KMS-11 (cell line): ENCODE data around the gene MOV10.
A peak's percentile ranks its signal among the peaks of the same experiment; 100 is the strongest.
"Not testable (repeated sequence)": the region's sequence is repeated elsewhere in the genome, so short reads cannot be mapped to it uniquely, and the experiment has no call there.

Experiments used
- H2AFZ ChIP-seq: fragments of 200-600 bp; sonication (generic); 2 replicates; pipeline ENCODE4 v1.6.1; 2016; ENCODE audit warnings: antibody characterized with exemption, mixed run types, low read depth
- H3K27ac ChIP-seq: fragments of 200-600 bp; sonication (generic); 2 replicates; pipeline ENCODE4 v1.6.1; 2016; ENCODE audit warnings: mild to moderate bottlenecking, mixed run types
- H3K27me3 ChIP-seq: fragments of 200-600 bp; sonication (generic); 2 replicates; pipeline ENCODE4 v1.6.1; 2017; ENCODE audit warnings: mild to moderate bottlenecking, low read depth, mixed run types, moderate library complexity; ENCODE audit not compliant: insufficient read depth
- H3K36me3 ChIP-seq: fragments of 200-600 bp; sonication (generic); 2 replicates; pipeline ENCODE4 v1.6.1; 2017; ENCODE audit warnings: mild to moderate bottlenecking, mixed run types; ENCODE audit not compliant: insufficient read depth
- H3K4me1 ChIP-seq: fragments of 200-600 bp; sonication (generic); 2 replicates; pipeline ENCODE4 v1.6.1; 2016; ENCODE audit warnings: mild to moderate bottlenecking, low read depth, mixed run types; ENCODE audit not compliant: poor library complexity, severe bottlenecking
- H3K4me2 ChIP-seq: fragments of 200-600 bp; sonication (generic); 2 replicates; pipeline ENCODE4 v1.7.0; 2016; ENCODE audit warnings: mild to moderate bottlenecking, mixed run types
- H3K4me3 ChIP-seq: fragments of 200-600 bp; sonication (generic); IDR thresholded peaks from 2 replicates; pipeline ENCODE4 v1.6.1; 2017; ENCODE audit warnings: low read depth, low read length, mixed read lengths; ENCODE audit not compliant: insufficient read depth
- H3K79me2 ChIP-seq: fragments of 200-600 bp; sonication (generic); 2 replicates; pipeline ENCODE4 v1.6.1; 2016; ENCODE audit warnings: low read depth, mixed run types; ENCODE audit not compliant: insufficient read depth
- H3K9ac ChIP-seq: fragments of 200-600 bp; sonication (generic); 2 replicates; pipeline ENCODE4 v1.6.1; 2016; ENCODE audit warnings: mild to moderate bottlenecking, mixed run types
- H4K20me1 ChIP-seq: fragments of 200-600 bp; sonication (generic); 2 replicates; pipeline ENCODE4 v1.6.1; 2016; ENCODE audit warnings: mild to moderate bottlenecking, mixed run types; ENCODE audit not compliant: insufficient read depth
- TF ChIP-seq, protein P1 (sequence below): fragments of 200-600 bp; sonication (generic); conservative IDR thresholded peaks from 2 replicates; pipeline ENCODE4 v1.6.1; 2017; ENCODE audit warnings: low read depth, mild to moderate bottlenecking, antibody characterized with exemption, low read length, moderate library complexity, mixed read lengths

The MOV10 gene

DNA sequence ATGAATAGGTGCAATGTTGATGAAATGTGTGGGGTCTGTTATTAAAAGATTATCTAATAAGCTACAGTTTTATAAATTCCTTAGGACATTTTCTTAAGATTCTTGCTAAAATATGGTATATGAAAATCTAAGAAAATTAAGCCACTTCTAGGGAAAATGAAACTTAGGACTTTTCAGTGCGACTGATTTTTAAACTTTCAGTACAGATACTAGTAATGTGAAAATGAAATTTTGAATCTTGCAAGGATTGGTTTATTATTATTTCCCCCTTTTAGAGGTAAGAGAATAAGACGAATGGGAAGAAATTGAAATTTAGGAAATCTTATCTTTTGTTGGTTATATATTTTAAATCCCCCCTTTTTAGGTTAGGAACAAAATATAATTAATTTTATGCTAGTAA, 38.4 kb upstream of the MOV10 start:
- Histone ChIP-seq H3K27me3 (no peaks in the 10 kb centered on the region), H2AFZ (no peak overlapping the region), H3K27ac (no peak overlapping the region), H3K4me2 (peak overlapping the region; percentile 42; the same call in 1 of the 2 replicates), H4K20me1 (peaks cover 30% of the 10 kb centered on the region), H3K4me1 (peaks cover 52% of the 10 kb centered on the region), H3K79me2 (peaks cover 81% of the 10 kb centered on the region), H3K9ac (no peak overlapping the region), H3K36me3 (no peaks in the 10 kb centered on the region), H3K4me3 (no peak overlapping the region)
- TF ChIP-seq, protein P1, sequence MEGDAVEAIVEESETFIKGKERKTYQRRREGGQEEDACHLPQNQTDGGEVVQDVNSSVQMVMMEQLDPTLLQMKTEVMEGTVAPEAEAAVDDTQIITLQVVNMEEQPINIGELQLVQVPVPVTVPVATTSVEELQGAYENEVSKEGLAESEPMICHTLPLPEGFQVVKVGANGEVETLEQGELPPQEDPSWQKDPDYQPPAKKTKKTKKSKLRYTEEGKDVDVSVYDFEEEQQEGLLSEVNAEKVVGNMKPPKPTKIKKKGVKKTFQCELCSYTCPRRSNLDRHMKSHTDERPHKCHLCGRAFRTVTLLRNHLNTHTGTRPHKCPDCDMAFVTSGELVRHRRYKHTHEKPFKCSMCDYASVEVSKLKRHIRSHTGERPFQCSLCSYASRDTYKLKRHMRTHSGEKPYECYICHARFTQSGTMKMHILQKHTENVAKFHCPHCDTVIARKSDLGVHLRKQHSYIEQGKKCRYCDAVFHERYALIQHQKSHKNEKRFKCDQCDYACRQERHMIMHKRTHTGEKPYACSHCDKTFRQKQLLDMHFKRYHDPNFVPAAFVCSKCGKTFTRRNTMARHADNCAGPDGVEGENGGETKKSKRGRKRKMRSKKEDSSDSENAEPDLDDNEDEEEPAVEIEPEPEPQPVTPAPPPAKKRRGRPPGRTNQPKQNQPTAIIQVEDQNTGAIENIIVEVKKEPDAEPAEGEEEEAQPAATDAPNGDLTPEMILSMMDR: no peak

DNA sequence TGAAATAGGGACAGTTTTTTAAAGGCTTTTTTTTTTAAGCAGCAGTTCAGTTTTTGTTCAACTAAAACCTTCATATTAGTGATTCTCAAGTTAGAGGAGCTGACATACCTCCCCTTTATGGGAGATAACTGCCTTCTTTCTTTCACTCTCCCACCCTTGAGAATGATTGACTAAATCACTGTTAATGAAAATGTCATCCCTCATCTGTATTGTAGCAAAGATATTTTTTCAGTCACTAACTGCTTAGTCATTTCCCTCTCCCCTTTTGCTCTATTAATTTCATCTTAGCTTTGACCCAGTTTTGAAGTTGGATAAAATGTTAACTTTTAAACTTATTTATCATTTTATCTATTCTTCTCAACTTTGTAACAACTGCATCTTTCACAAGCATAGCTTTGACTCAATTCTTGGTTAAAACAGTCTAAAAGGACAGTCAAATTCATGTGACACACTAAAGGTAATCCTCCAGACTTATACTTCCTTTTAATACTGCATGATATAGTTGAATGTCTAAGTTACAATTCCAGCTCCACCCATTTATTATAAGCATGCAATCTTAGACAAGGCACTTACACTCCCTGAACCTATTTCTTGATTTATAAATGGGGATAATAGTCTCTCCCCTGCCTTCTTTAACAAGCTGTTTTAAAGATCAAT, 37.7 kb upstream of the MOV10 start:
- Histone ChIP-seq H3K27me3 (no peaks in the 10 kb centered on the region), H3K4me1 (peaks cover 51% of the 10 kb centered on the region), H3K4me2 (no peak overlapping the region), H3K27ac (no peak overlapping the region; the same call in 1 of the 2 replicates), H3K9ac (no peak overlapping the region), H4K20me1 (peaks cover 30% of the 10 kb centered on the region), H3K4me3 (no peak overlapping the region), H2AFZ (no peak overlapping the region), H3K79me2 (peaks cover 79% of the 10 kb centered on the region), H3K36me3 (no peaks in the 10 kb centered on the region)
- TF ChIP-seq, protein P1: no peak

DNA sequence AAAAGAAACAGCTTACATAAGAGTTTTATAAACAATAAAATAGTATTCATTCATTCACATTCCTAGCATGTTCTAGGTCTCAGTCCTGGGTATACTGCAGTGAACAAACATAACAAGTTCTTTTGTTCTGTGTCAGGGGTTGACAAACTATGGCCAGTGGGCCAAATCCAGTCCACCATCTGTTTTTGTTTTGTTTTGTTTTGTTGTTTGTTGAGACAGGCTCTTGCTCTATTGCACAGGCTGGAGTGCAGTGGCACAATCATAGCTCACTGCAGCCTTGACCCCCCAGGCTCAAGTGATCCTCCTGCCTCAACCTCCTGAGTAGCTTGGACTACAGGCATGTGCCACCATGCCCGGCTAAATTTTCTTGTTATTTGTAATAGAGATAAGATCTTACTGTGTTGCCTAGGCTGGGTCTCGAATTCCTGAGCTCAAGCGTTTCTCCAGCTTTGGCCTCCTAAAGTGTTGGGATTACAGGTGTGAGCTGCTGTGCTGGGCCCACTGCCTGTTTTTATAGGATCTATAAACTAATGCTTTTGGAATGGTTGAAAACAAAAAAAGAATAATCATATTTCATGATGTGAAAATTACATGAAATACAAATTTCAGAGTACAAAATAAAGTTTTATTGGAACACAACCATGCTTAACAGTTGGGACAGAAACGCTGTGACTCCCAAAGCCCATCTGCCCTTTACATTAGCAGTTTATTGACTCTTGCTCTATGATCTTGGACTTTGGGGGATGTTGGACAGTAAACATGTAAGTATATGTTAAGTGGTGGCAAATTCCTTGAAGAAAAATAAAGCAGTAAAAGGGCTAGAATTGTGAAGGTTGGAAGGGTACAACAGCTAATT, 37.0 kb upstream of the MOV10 start:
- TF ChIP-seq, protein P1: no peak
- Histone ChIP-seq H3K4me2 (no peak overlapping the region), H3K27me3 (no peaks in the 10 kb centered on the region), H3K36me3 (no peaks in the 10 kb centered on the region), H3K9ac (no peak overlapping the region), H3K27ac (no peak overlapping the region), H3K4me3 (no peak overlapping the region), H3K79me2 (peaks cover 76% of the 10 kb centered on the region), H3K4me1 (peaks cover 51% of the 10 kb centered on the region), H4K20me1 (peaks cover 30% of the 10 kb centered on the region), H2AFZ (no peak overlapping the region)

DNA sequence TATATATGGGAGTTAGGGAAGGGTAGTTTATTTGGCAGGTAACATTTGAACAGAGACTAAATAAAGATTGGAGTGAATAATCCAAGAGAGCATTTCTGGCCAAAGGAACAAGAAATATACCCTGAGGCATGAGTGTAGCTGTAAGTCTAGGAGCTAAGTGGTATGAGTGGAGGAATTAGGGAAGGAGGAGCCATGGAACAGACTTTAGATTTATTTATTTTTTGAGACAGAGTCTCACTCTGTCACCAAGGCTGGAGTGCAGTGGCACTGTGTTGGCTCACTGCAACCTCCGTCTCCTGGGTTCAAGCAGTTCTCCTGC, 36.4 kb upstream of the MOV10 start:
- Histone ChIP-seq H3K4me2 (no peak overlapping the region), H3K27ac (no peak overlapping the region), H3K36me3 (0 out of 2 replicates have a peak, but pooled peaks cover 2% of the 10 kb centered on the region), H3K9ac (no peak overlapping the region), H3K79me2 (peaks cover 76% of the 10 kb centered on the region), H3K27me3 (no peaks in the 10 kb centered on the region), H3K4me3 (no peak overlapping the region), H2AFZ (no peak overlapping the region), H4K20me1 (peaks cover 25% of the 10 kb centered on the region), H3K4me1 (peaks cover 45% of the 10 kb centered on the region)
- TF ChIP-seq, protein P1: no peak

DNA sequence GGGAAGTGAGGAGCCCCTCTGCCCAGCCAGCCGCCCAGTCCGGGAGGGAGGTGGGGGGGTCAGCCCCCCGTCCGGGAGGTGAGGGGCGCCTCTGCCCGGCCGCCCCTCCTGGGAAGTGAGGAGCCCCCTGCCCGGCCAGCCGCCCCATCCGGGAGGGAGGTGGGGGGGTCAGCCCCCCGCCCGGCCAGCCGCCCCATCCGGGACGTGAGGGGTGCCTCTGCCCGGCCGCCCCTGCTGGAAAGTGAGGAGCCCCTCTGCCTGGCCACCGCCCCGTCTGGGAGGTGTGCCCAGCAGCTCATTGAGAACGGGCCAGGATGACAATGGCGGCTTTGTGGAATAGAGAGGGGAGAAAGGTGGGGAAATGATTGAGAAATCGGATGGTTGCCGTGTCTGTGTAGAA, 34.0 kb upstream of the MOV10 start:
- H3K9ac ChIP-seq, H3K36me3 ChIP-seq, H3K27me3 ChIP-seq, H2AFZ ChIP-seq, H3K4me2 ChIP-seq, H3K4me3 ChIP-seq, H3K27ac ChIP-seq, H4K20me1 ChIP-seq: not testable (repeated sequence)
- Histone ChIP-seq H3K79me2 (peaks cover 74% of the 10 kb centered on the region), H3K4me1 (peaks cover 21% of the 10 kb centered on the region)
